OCI-LY7 (cell line): Measurements from ENCODE around the gene CCDC78.

Experiments
- CTCF ChIP-seq: fragments of 200-600 bp; sonication (generic); conservative IDR thresholded peaks from 2 replicates; pipeline ENCODE4 v1.5.1; 2014; ENCODE audit warnings: mild to moderate bottlenecking, antibody characterized with exemption, low read length, moderate library complexity, mixed read lengths
- EZH2phosphoT487 ChIP-seq: fragments of 200-600 bp; sonication (generic); IDR thresholded peaks from 2 replicates; pipeline ENCODE4 v1.6.1; 2018; ENCODE audit warnings: low read depth, borderline replicate concordance, mild to moderate bottlenecking, mixed run types, antibody characterized with exemption, low read length, moderate library complexity, mixed read lengths

DNA sequence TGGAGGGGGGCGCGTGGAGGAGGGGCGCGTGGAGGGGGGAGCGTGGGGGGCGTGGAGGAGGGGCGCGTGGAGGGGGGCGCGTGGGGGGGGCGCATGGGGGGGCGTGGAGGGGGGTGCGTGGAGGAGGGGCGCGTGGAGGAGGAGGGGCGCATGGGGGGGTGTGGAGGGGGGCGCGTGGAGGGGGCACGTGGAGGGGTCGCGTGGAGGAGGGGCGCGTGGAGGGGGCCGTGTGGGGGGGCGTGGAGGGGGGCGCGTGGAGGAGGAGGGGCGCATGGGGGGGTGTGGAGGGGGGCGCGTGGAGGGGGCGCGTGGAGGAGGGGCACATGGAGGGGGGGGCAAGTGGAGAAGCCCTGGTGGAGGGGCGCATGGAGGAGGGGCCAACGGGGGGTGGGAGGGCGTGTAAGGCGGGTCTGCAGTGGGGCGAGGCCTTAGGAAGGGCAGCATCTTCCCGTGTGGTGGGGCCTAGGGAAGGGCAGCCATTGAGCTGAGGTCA is 41.5 kb upstream of the CCDC78 start:
- no peak for TF ChIP-seq CTCF
- no peak for TF ChIP-seq EZH2phosphoT487
